ENCODE data around the gene PRLR.
A peak's percentile ranks its signal among the peaks of the same experiment; 100 is the strongest.
"Not testable (repeated sequence)": the region's sequence is repeated elsewhere in the genome, so short reads cannot be mapped to it uniquely, and the experiment has no call there.

PRLR gene

GRCh38 chr5:35230038-35230611 lies at the start of gene PRLR:
PRLR (minus strand) TSS chr5:35230487; CDS start chr5:35089620, 140,867 bp downstream.
- DNase-seq, result peak; percentile 4

GRCh38 chr5:35274839-35275509 lies 44.7 kb upstream of the PRLR start:
- no peak for DNase-seq

GRCh38 chr5:35269006-35269405 lies 38.7 kb upstream of the PRLR start:
- no peak for DNase-seq

DNA sequence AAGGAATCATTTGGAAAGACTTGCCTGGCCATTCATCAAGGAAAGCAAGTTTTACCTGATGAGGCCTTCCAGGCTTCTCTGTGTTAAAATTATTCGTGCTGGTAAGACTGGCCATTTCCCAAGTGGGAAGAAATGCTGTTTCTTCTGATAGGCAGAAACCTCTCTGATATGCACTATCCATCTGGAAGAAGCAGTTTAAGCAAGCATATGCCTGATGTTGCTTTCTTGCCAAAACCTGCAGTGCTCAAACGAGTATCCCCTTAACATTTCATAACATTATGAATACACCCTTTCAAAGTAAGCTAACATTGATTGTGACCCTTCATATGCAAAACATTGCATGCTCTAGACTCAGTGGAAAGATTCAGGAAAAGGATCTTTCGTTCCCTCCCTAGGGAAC lies 36.0 kb upstream of the PRLR start:
- no peak for DNase-seq

GRCh38 chr5:35264509-35264908 lies 34.2 kb upstream of the PRLR start:
- DNase-seq, result no peak

GRCh38 chr5:35263266-35263877 lies 33.1 kb upstream of the PRLR start:
- DNase-seq, result no peak

GRCh38 chr5:35253582-35253981 lies 23.3 kb upstream of the PRLR start:
- DNase-seq, result no peak

- DNase-seq, result no peak
These were observed 22.7 kb upstream of the PRLR start for GRCh38 chr5:35252963-35253362.

DNA sequence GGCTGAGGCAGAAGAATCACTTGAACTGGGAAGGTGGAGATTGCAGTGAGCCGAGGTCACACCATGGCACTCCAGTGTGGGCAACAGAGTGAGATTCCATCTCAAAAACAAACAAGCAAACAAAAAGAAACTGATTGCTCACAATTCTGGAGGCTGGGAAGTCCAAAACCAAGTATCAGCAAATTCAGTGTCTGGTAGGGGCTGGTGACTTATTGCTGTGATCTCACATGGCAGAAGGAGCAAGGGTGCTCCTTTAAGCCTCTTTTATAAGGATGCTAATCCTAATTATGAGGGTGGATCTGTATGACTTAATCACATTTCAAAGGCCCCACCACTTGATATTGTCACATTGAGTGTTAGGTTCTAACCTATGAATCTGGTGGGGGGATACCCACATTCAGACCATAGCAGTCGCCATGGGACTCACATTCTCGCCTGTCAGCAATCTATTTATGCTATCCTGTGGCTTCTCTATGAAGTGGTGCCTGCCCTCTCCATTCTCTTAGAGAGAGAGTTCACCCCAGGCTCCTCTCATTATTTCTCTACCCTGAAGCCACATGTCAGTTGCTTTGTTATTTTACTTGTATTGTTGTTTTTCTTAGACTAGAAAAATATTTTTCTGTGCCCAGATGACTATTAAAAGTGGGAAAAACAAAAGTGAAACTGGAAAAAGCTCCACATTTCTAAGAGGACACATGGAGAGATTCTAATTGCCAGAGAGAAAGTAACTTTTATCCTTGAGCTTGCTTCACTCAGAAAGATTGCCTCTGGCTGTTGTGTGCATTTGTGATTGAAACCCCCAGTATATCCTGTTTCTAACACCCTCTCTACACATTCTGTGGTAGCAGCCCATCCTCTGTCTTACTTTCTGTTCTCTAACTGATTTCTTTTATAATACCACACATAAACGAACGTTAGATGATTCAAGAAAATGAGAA lies 18.8 kb upstream of the PRLR start:
- DNase-seq, result no peak

DNA sequence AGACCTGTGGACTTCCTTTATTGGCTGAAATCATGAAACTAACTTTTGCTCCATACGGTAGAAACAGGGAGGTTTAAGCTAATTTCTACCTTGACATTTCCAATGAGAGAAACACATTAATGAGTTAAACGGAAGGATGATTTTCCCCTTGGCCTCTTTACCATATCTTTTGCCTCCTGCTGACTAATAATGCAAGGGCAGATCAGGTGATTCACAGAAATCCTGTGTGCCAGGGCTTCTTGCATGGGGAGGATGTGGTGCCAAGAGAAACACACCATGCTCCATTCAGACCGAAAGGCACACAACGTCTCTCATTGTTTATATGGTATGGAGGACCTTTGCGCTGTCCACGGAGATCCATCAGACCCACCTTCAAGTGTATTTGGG lies 17.4 kb upstream of the PRLR start:
- DNase-seq, result no peak

- DNase-seq, result no peak
These were observed 16.8 kb upstream of the PRLR start for GRCh38 chr5:35246900-35247647.

GRCh38 chr5:35246411-35246810 lies 16.1 kb upstream of the PRLR start:
- no peak for DNase-seq

DNA sequence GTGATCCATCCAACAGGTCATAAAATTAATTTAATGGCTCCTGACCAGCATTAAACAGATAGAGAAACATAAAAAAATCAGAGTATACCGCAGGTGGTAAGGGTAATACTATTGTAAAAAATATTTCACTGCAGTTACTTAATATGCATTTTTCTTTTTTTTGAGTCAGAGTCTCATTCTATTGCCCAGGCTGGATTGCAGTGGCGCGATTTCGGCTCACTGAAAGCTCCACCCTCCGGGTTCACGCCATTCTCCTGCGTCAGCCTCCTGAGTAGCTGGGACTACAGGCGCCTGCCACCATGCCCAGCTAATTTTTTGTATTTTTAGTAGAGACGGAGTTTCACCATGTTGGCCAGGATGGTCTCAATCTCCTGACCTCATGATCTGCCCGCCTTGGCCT lies 15.1 kb upstream of the PRLR start:
- not testable (repeated sequence) for DNase-seq

- DNase-seq, result no peak
These were observed 13.9 kb upstream of the PRLR start for GRCh38 chr5:35244171-35244570.

- DNase-seq, result no peak
These were observed 12.5 kb upstream of the PRLR start for GRCh38 chr5:35242702-35243258.

DNA sequence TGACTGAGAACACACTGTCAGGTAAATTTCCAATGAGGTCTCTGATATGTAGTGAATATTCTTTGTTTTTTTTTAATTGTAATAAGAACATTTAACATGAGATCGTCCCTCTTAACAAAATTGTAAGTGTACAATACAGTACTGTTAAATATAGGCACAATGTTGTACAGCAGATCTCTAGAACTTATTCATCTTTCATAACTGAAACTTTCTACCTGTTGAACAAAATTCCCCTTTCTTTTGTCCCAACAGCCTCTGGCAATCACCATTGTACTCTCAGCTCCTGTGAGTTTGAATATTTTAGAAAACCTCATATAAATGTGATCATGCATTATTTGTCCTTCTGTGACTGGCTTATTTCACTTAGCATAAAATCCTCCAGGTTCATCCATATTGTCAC lies 10.6 kb upstream of the PRLR start:
- DNase-seq, result no peak

- no peak for DNase-seq
These were observed 9.8 kb upstream of the PRLR start for GRCh38 chr5:35239911-35240610.

GRCh38 chr5:35239476-35239875 lies 9.2 kb upstream of the PRLR start:
- no peak for DNase-seq

- DNase-seq, result no peak
These were observed 7.5 kb upstream of the PRLR start for GRCh38 chr5:35237580-35238376.

GRCh38 chr5:35236770-35237169 lies 6.5 kb upstream of the PRLR start:
- no peak for DNase-seq

DNA sequence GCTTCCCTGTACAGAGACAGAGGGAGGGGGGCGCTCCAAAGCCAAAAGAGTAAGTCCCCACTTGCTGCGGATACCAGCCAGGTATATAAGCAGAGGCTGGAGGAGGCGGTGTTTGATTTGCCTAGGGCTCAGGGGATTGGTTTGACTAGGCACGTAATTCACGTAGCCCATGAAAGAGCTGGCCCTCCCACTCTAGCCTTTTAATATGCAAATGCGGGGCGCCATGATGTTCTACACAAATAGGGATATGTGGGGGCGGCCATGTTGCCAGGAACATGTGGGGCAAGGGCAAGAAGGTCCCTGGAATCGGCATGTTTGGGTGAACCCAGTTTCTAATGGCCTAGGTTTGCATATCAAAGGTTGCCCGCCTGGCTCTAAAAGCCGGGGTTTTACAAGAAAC lies 3.3 kb upstream of the PRLR start:
- DNase-seq, result no peak

Measured in hematopoietic multipotent progenitor cell treated with erythropoietin and hydrocortisone succinate and interleukin-3 and kit ligand, for 4 days (in vitro differentiated cells).